ENCODE data around the gene LRRN2.
"Not testable (repeated sequence)": the region's sequence is repeated elsewhere in the genome, so short reads cannot be mapped to it uniquely, and the experiment has no call there.

The LRRN2 gene

GRCh38 chr1:204692325-204692840, 6.8 kb upstream of the LRRN2 start:
- Histone ChIP-seq H3K9ac (ENCODE audit: insufficient read length, low read depth) (no peak overlapping the region), H3K27me3 (ENCODE audit: insufficient read depth, insufficient read length) (peaks cover 25% of the 10 kb centered on the region), H3K36me3 (ENCODE audit: insufficient read depth, insufficient read length, low read length) (no peaks in the 10 kb centered on the region), H3K4me3 (ENCODE audit: insufficient read length, low read depth) (no peak overlapping the region), H3K9me3 (ENCODE audit: insufficient read depth, low read length) (no peaks in the 10 kb centered on the region), H3K4me1 (ENCODE audit: insufficient read depth, insufficient read length) (peaks cover 8% of the 10 kb centered on the region)
- no peak for TF ChIP-seq YY1 (IDR thresholded peaks at IDR 0.05; ENCODE audit: insufficient read depth, insufficient read length)
- no peak for TF ChIP-seq ZNF274 (IDR thresholded peaks at IDR 0.05; ENCODE audit: low read depth, low read length)
- no peak for TF ChIP-seq SUZ12 (IDR thresholded peaks at IDR 0.05; ENCODE audit: extremely low read depth, insufficient read depth, insufficient read length)
- no peak for DNase-seq (ENCODE audit: low read depth, low spot score)

- peaks cover 35% of the 10 kb centered on the region for H3K27me3 ChIP-seq (ENCODE audit: insufficient read depth, insufficient read length)
- H3K4me1 ChIP-seq (ENCODE audit: insufficient read depth, insufficient read length); H3K9ac ChIP-seq (ENCODE audit: insufficient read length, low read depth); H3K4me3 ChIP-seq (ENCODE audit: insufficient read length, low read depth); H3K36me3 ChIP-seq (ENCODE audit: insufficient read depth, insufficient read length, low read length); DNase-seq (ENCODE audit: low read depth, low spot score); H3K9me3 ChIP-seq (ENCODE audit: insufficient read depth, low read length): not testable (repeated sequence)
These were observed 5.8 kb upstream of the LRRN2 start for GRCh38 chr1:204691328-204691730.

GRCh38 chr1:204688776-204689175, 3.2 kb upstream of the LRRN2 start:
- Histone ChIP-seq H3K9me3 (ENCODE audit: insufficient read depth, low read length) (no peaks in the 10 kb centered on the region), H3K4me3 (ENCODE audit: insufficient read length, low read depth) (no peak overlapping the region), H3K9ac (ENCODE audit: insufficient read length, low read depth) (no peak overlapping the region), H3K27me3 (ENCODE audit: insufficient read depth, insufficient read length) (peaks cover 45% of the 10 kb centered on the region), H3K36me3 (ENCODE audit: insufficient read depth, insufficient read length, low read length) (no peaks in the 10 kb centered on the region), H3K4me1 (ENCODE audit: insufficient read depth, insufficient read length) (peaks cover 9% of the 10 kb centered on the region)
- no peak for DNase-seq (ENCODE audit: low read depth, low spot score)
- TF ChIP-seq YY1 (IDR thresholded peaks at IDR 0.05; ENCODE audit: insufficient read depth, insufficient read length) (no peak), ZNF274 (IDR thresholded peaks at IDR 0.05; ENCODE audit: low read depth, low read length) (no peak)

GRCh38 chr1:204688007-204688406, 2.5 kb upstream of the LRRN2 start:
- Histone ChIP-seq H3K4me1 (ENCODE audit: insufficient read depth, insufficient read length) (peaks cover 11% of the 10 kb centered on the region), H3K9me3 (ENCODE audit: insufficient read depth, low read length) (no peaks in the 10 kb centered on the region), H3K36me3 (ENCODE audit: insufficient read depth, insufficient read length, low read length) (no peaks in the 10 kb centered on the region), H3K9ac (ENCODE audit: insufficient read length, low read depth) (no peak overlapping the region), H3K4me3 (ENCODE audit: insufficient read length, low read depth) (no peak overlapping the region), H3K27me3 (ENCODE audit: insufficient read depth, insufficient read length) (peaks cover 46% of the 10 kb centered on the region)
- DNase-seq (ENCODE audit: low read depth, low spot score), result no peak
- no peak for TF ChIP-seq ZNF274 (IDR thresholded peaks at IDR 0.05; ENCODE audit: low read depth, low read length)
- TF ChIP-seq YY1 (IDR thresholded peaks at IDR 0.05; ENCODE audit: insufficient read depth, insufficient read length), result no peak
- TF ChIP-seq SUZ12 (IDR thresholded peaks at IDR 0.05; ENCODE audit: extremely low read depth, insufficient read depth, insufficient read length), result no peak

- Histone ChIP-seq H3K9ac (ENCODE audit: insufficient read length, low read depth) (peak overlapping the region; percentile 88), H3K27me3 (ENCODE audit: insufficient read depth, insufficient read length) (peaks cover 44% of the 10 kb centered on the region)
These were observed 835 bp downstream of the LRRN2 start for GRCh38 chr1:204684571-204685235.

GRCh38 chr1:204684206-204684570, 1.4 kb downstream of the LRRN2 start:
- TF ChIP-seq YY1 (IDR thresholded peaks at IDR 0.05; ENCODE audit: insufficient read depth, insufficient read length), result no peak
- peak overlapping the region; percentile 88 for H3K9ac ChIP-seq (ENCODE audit: insufficient read length, low read depth)
- H3K9me3 ChIP-seq (ENCODE audit: insufficient read depth, low read length), result no peaks in the 10 kb centered on the region
- H3K27me3 ChIP-seq (ENCODE audit: insufficient read depth, insufficient read length), result peaks cover 39% of the 10 kb centered on the region
- peaks cover 28% of the 10 kb centered on the region for H3K36me3 ChIP-seq (ENCODE audit: insufficient read depth, insufficient read length, low read length)
- H3K4me3 ChIP-seq (ENCODE audit: insufficient read length, low read depth), result peak overlapping the region; percentile 80
- H3K4me1 ChIP-seq (ENCODE audit: insufficient read depth, insufficient read length), result peaks cover 11% of the 10 kb centered on the region
- no peak for DNase-seq (ENCODE audit: low read depth, low spot score)

More at GRCh38 chr1:204684571-204685235, 835 bp downstream of the LRRN2 start:
- peaks cover 26% of the 10 kb centered on the region for H3K36me3 ChIP-seq (ENCODE audit: insufficient read depth, insufficient read length, low read length)
- H3K9me3 ChIP-seq (ENCODE audit: insufficient read depth, low read length), result no peaks in the 10 kb centered on the region
- TF ChIP-seq ZNF274 (IDR thresholded peaks at IDR 0.05; ENCODE audit: low read depth, low read length), result no peak
- TF ChIP-seq YY1 (IDR thresholded peaks at IDR 0.05; ENCODE audit: insufficient read depth, insufficient read length), result no peak
- H3K4me3 ChIP-seq (ENCODE audit: insufficient read length, low read depth), result peak overlapping the region; percentile 80
- no peak for DNase-seq (ENCODE audit: low read depth, low spot score)
- peaks cover 11% of the 10 kb centered on the region for H3K4me1 ChIP-seq (ENCODE audit: insufficient read depth, insufficient read length)

- TF ChIP-seq ZNF274 (IDR thresholded peaks at IDR 0.05; ENCODE audit: low read depth, low read length) (no peak), SUZ12 (IDR thresholded peaks at IDR 0.05; ENCODE audit: extremely low read depth, insufficient read depth, insufficient read length) (no peak), YY1 (IDR thresholded peaks at IDR 0.05; ENCODE audit: insufficient read depth, insufficient read length) (no peak)
These were observed 2.0 kb downstream of the LRRN2 start for GRCh38 chr1:204683284-204684205.

More at GRCh38 chr1:204683284-204684205, 2.0 kb downstream of the LRRN2 start:
- Histone ChIP-seq H3K4me1 (ENCODE audit: insufficient read depth, insufficient read length) (peaks cover 11% of the 10 kb centered on the region), H3K27me3 (ENCODE audit: insufficient read depth, insufficient read length) (peaks cover 33% of the 10 kb centered on the region), H3K9me3 (ENCODE audit: insufficient read depth, low read length) (no peaks in the 10 kb centered on the region), H3K4me3 (ENCODE audit: insufficient read length, low read depth) (peak overlapping the region; percentile 80), H3K9ac (ENCODE audit: insufficient read length, low read depth) (peak overlapping the region; percentile 88), H3K36me3 (ENCODE audit: insufficient read depth, insufficient read length, low read length) (peaks cover 28% of the 10 kb centered on the region)
- DNase-seq (ENCODE audit: low read depth, low spot score), result no peak

Data from NT2/D1 (cell line).